WTC11 (cell line): ENCODE results near the gene MAGI2.

Experiments used
- TF ChIP-seq, protein P1 (sequence below): sonication (generic); formaldehyde crosslinking; IDR thresholded peaks from 2 replicates; pipeline ENCODE4 v1.8.0; 2023; ENCODE audit warnings: missing genetic modification reagents
- TF ChIP-seq, protein P2 (sequence below): fragments of 200-600 bp; IDR thresholded peaks from 2 replicates; pipeline ENCODE4 v1.8.0; 2022; ENCODE audit warnings: antibody characterized with exemption
- TF ChIP-seq, protein P3 (sequence below): sonication (generic); formaldehyde crosslinking; IDR thresholded peaks from 2 replicates; pipeline ENCODE4 v1.8.0; 2022; ENCODE audit warnings: mild to moderate bottlenecking, missing genetic modification reagents
- TF ChIP-seq, protein P4 (sequence below): sonication (generic); formaldehyde crosslinking; IDR thresholded peaks from 2 replicates; pipeline ENCODE4 v1.8.1; 2022; ENCODE audit warnings: missing genetic modification reagents, borderline replicate concordance

DNA sequence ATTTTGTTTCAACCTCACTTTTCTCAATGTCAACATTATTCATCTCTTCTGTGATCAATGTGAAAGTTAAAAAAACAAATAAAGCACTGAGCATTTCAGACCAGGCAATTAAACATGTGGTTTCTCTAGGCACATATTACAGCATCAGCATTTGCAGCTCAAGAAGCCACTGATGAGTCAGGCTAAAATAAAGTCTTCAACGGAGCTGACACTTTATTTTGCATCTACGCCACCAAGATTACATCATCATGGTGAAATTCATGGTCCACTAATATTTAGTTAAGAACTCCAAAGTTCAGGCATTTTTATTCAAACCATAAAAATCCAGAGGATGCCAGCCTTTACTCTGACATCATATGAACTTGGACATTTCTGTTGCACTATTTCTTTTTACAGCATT is 33.0 kb downstream of the MAGI2 start:
- TF ChIP-seq, protein P1, sequence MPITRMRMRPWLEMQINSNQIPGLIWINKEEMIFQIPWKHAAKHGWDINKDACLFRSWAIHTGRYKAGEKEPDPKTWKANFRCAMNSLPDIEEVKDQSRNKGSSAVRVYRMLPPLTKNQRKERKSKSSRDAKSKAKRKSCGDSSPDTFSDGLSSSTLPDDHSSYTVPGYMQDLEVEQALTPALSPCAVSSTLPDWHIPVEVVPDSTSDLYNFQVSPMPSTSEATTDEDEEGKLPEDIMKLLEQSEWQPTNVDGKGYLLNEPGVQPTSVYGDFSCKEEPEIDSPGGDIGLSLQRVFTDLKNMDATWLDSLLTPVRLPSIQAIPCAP (CRISPR knock-in tag) = no peak
- TF ChIP-seq, protein P2, sequence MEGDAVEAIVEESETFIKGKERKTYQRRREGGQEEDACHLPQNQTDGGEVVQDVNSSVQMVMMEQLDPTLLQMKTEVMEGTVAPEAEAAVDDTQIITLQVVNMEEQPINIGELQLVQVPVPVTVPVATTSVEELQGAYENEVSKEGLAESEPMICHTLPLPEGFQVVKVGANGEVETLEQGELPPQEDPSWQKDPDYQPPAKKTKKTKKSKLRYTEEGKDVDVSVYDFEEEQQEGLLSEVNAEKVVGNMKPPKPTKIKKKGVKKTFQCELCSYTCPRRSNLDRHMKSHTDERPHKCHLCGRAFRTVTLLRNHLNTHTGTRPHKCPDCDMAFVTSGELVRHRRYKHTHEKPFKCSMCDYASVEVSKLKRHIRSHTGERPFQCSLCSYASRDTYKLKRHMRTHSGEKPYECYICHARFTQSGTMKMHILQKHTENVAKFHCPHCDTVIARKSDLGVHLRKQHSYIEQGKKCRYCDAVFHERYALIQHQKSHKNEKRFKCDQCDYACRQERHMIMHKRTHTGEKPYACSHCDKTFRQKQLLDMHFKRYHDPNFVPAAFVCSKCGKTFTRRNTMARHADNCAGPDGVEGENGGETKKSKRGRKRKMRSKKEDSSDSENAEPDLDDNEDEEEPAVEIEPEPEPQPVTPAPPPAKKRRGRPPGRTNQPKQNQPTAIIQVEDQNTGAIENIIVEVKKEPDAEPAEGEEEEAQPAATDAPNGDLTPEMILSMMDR = no peak
- TF ChIP-seq, protein P3, sequence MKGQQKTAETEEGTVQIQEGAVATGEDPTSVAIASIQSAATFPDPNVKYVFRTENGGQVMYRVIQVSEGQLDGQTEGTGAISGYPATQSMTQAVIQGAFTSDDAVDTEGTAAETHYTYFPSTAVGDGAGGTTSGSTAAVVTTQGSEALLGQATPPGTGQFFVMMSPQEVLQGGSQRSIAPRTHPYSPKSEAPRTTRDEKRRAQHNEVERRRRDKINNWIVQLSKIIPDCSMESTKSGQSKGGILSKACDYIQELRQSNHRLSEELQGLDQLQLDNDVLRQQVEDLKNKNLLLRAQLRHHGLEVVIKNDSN (CRISPR knock-in tag) = no peak
- TF ChIP-seq, protein P4, sequence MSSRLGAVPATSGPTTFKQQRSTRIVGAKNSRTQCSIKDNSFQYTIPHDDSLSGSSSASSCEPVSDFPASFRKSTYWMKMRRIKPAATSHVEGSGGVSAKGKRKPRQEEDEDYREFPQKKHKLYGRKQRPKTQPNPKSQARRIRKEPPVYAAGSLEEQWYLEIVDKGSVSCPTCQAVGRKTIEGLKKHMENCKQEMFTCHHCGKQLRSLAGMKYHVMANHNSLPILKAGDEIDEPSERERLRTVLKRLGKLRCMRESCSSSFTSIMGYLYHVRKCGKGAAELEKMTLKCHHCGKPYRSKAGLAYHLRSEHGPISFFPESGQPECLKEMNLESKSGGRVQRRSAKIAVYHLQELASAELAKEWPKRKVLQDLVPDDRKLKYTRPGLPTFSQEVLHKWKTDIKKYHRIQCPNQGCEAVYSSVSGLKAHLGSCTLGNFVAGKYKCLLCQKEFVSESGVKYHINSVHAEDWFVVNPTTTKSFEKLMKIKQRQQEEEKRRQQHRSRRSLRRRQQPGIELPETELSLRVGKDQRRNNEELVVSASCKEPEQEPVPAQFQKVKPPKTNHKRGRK (CRISPR knock-in tag) = no peak
